ENCODE data around the gene MRGPRD.
"Not testable (repeated sequence)": the region's sequence is repeated elsewhere in the genome, so short reads cannot be mapped to it uniquely, and the experiment has no call there.

Gene MRGPRD

GRCh38 chr11:69005631-69006368, 25.0 kb upstream of the MRGPRD start:
- no peak for DNase-seq (ENCODE audit: low read depth)

- DNase-seq (ENCODE audit: low read depth), result no peak
Observed at GRCh38 chr11:69005183-69005630, 24.4 kb upstream of the MRGPRD start.

GRCh38 chr11:69004411-69005182, 23.8 kb upstream of the MRGPRD start:
- no peak for DNase-seq (ENCODE audit: low read depth)

GRCh38 chr11:69003866-69004367, 23.1 kb upstream of the MRGPRD start:
- no peak for DNase-seq (ENCODE audit: low read depth)

- no peak for DNase-seq (ENCODE audit: low read depth)
Observed at GRCh38 chr11:69003301-69003865, 22.6 kb upstream of the MRGPRD start.

GRCh38 chr11:69002570-69003231, 21.9 kb upstream of the MRGPRD start:
- DNase-seq (ENCODE audit: low read depth), result no peak

GRCh38 chr11:69002110-69002569, 21.4 kb upstream of the MRGPRD start:
- no peak for DNase-seq (ENCODE audit: low read depth)

GRCh38 chr11:69001243-69002081, 20.7 kb upstream of the MRGPRD start:
- no peak for DNase-seq (ENCODE audit: low read depth)

GRCh38 chr11:69000831-69001242, 20.1 kb upstream of the MRGPRD start:
- DNase-seq (ENCODE audit: low read depth), result peak; percentile 91

- no peak for DNase-seq (ENCODE audit: low read depth)
Observed at GRCh38 chr11:69000391-69000790, 19.6 kb upstream of the MRGPRD start.

GRCh38 chr11:68999748-69000355, 19.1 kb upstream of the MRGPRD start:
- DNase-seq (ENCODE audit: low read depth), result not testable (repeated sequence)

GRCh38 chr11:68999093-68999747, 18.4 kb upstream of the MRGPRD start:
- DNase-seq (ENCODE audit: low read depth), result no peak

- no peak for DNase-seq (ENCODE audit: low read depth)
Observed at GRCh38 chr11:68998390-68998911, 17.7 kb upstream of the MRGPRD start.

GRCh38 chr11:68997995-68998348, 17.2 kb upstream of the MRGPRD start:
- DNase-seq (ENCODE audit: low read depth), result no peak

- no peak for DNase-seq (ENCODE audit: low read depth)
Observed at GRCh38 chr11:68997124-68997994, 16.6 kb upstream of the MRGPRD start.

GRCh38 chr11:68996376-68997123, 15.8 kb upstream of the MRGPRD start:
- DNase-seq (ENCODE audit: low read depth), result no peak

- no peak for DNase-seq (ENCODE audit: low read depth)
Observed at GRCh38 chr11:68994894-68995285, 14.1 kb upstream of the MRGPRD start.

- DNase-seq (ENCODE audit: low read depth), result no peak
Observed at GRCh38 chr11:68994161-68994893, 13.5 kb upstream of the MRGPRD start.

Data from stromal cell of bone marrow (primary cell).